MCF 10A (cell line): ENCODE data around the gene AKAP1. TPM values are rescaled to one million over a fixed set of nuclear protein-coding genes. Genes with fewer than 3 reads are reported as not detected.
A peak's percentile ranks its signal among the peaks of the same experiment; 100 is the strongest.

Source experiments
- BruUV-seq: library from RNA; stranded (reverse); fragments of 400-500 nt; replicated peaks from 2 replicates; lab custom pipeline; 2021; lab: Mats Ljungman, UMichigan
- CTCF ChIA-PET: fragments of 300-600 bp; sonication (Branson Sonifier 250); formaldehyde crosslinking; extraction: SDS; loops from one replicate; lab custom pipeline; 2021; ENCODE audit warnings: antibody characterized with exemption, inconsistent platforms; lab: Yijun Ruan, JAX
- POLR2A ChIA-PET: fragments of 300-600, 350-650 bp; sonication (Branson Sonifier 250); formaldehyde crosslinking; extraction: SDS; loops from one replicate; lab custom pipeline; 2020; ENCODE audit warnings: antibody characterized with exemption, inconsistent platforms; lab: Yijun Ruan, JAX
- DNase-seq: peaks from one replicate; pipeline ENCODE4 v3.0.0-alpha.2; 2018; ENCODE audit not compliant: unreplicated experiment
- H3K27ac Mint-ChIP-seq: one replicate; pipeline ENCODE4 v1.8.0; 2022; ENCODE audit warnings: mild to moderate bottlenecking, low read depth, mixed read lengths; ENCODE audit not compliant: unreplicated experiment
- H3K27me3 Mint-ChIP-seq: one replicate; pipeline ENCODE4 v1.8.0; 2022; ENCODE audit warnings: mixed read lengths; ENCODE audit not compliant: insufficient read depth, unreplicated experiment
- H3K36me3 Mint-ChIP-seq: one replicate; pipeline ENCODE4 v1.8.0; 2022; ENCODE audit warnings: mild to moderate bottlenecking, moderate library complexity, mixed read lengths; ENCODE audit not compliant: insufficient read depth, unreplicated experiment
- H3K4me1 Mint-ChIP-seq: one replicate; pipeline ENCODE4 v1.8.0; 2022; ENCODE audit warnings: mixed read lengths; ENCODE audit not compliant: insufficient read depth, unreplicated experiment
- H3K4me3 Mint-ChIP-seq: one replicate; pipeline ENCODE4 v1.8.0; 2022; ENCODE audit warnings: mild to moderate bottlenecking, moderate library complexity, mixed read lengths; ENCODE audit not compliant: unreplicated experiment
- H3K9me3 Mint-ChIP-seq: one replicate; pipeline ENCODE4 v1.8.0; 2022; ENCODE audit warnings: mixed read lengths; ENCODE audit not compliant: unreplicated experiment
- CTCF ChIP-seq: fragments of 200-600 bp; IDR thresholded peaks from one replicate; pipeline ENCODE4 v1.8.0; 2022; ENCODE audit warnings: antibody characterized with exemption, mild to moderate bottlenecking; ENCODE audit not compliant: unreplicated experiment
- intact Hi-C: fragments of 100-400 bp; cut with micrococcal nuclease; formaldehyde crosslinking; loops from 2 replicates; pipeline ENCODE4 v1.14.1; 2022
- total RNA-seq: library from RNA; stranded (reverse); gene quantifications from 2 replicates; pipeline ENCODE4 v1.2.3, GENCODE V29; 2022

AKAP1 gene
- total RNA-seq, 1 experiment from 2014 or later, result 32.4 TPM

- no peaks in the 10 kb centered on the region for H3K9me3 Mint-ChIP-seq
- ChIA-PET POLR2A (interaction anchor here (0.7 to 1.0 kb wide), 2 partner anchors 165 to 986 kb away, joined by 4 read pairs; no protein-coding TSS in a partner anchor), CTCF (interaction anchor here (1.4 to 1.5 kb wide), 2 partner anchors 658 to 707 kb away, joined by 3 to 4 read pairs; no protein-coding TSS in a partner anchor)
- no peaks in the 10 kb centered on the region for H3K27me3 Mint-ChIP-seq
- DNase-seq, result no peak
- TF ChIP-seq CTCF, result no peak
- H3K27ac Mint-ChIP-seq, result no peak overlapping the region
- intact Hi-C loops, result no loop called here
- peaks cover 38% of the 10 kb centered on the region for H3K36me3 Mint-ChIP-seq
- peaks cover 4% of the 10 kb centered on the region for H3K4me1 Mint-ChIP-seq
- no TSS peak for BruUV-seq
- no peak overlapping the region for H3K4me3 Mint-ChIP-seq
Measured at GRCh38 chr17:57125866-57126265, 40.8 kb downstream of the AKAP1 start.

DNA sequence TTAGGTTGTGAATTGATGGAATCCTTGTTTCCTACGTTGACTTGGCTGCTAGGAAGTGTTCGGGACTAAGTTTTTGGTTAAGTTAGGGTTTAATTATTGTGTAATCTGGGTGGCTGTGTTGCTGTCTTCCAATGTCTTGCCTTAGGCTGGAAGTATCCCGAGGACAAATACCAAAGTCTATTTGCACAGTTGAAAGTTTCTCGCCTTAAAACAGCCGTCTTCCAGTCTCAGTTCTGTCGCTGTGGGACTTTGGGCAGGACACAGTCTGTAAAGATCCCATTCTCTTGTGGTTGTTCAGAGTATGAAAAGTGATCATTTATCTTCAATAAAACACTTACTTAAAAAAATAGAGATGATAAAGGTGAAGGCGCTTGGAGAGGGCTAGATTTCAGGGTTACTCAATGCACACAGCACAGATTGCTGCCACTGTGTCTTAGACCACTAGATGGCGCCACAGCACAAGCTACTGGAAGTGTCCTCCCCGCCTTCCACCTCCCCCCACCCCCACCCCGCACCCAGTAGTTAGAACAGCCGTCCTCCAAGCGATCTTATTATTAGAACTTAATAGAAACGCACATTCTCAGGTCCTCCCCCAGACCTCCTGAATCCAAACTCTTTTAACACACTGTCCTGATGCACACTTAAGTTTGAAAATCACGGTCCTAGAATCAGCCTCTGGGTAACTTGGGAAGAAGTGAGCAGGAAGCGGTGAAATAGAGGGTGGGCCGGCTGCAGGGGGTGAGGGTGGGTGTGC is 45.8 kb downstream of the AKAP1 start:
- no TSS peak for BruUV-seq
- ChIA-PET POLR2A (interaction anchor here (0.6 kb wide), 1 partner anchor 683 kb away, joined by 4 read pairs; no protein-coding TSS in a partner anchor), CTCF (interaction anchor here (1.0 to 3.2 kb wide), 6 partner anchors 13 to 703 kb away, joined by 3 to 22 read pairs (median 10); no protein-coding TSS in a partner anchor)
- no peaks in the 10 kb centered on the region for H3K9me3 Mint-ChIP-seq
- TF ChIP-seq CTCF, result peak; percentile 85
- H3K27ac Mint-ChIP-seq, result no peak overlapping the region
- H3K4me1 Mint-ChIP-seq, result peaks cover 5% of the 10 kb centered on the region
- intact Hi-C loops, result loop anchor here (1.0 to 10.0 kb wide), 6 partner anchors 112 to 984 kb away; no protein-coding TSS in a partner anchor
- no peak overlapping the region for H3K4me3 Mint-ChIP-seq
- no peaks in the 10 kb centered on the region for H3K27me3 Mint-ChIP-seq
- no peaks in the 10 kb centered on the region for H3K36me3 Mint-ChIP-seq
- DNase-seq, result peak; percentile 89

- DNase-seq, result no peak
- H3K4me3 Mint-ChIP-seq, result no peak overlapping the region
- H3K4me1 Mint-ChIP-seq, result peaks cover 5% of the 10 kb centered on the region
- no peaks in the 10 kb centered on the region for H3K36me3 Mint-ChIP-seq
- no TSS peak for BruUV-seq
- TF ChIP-seq CTCF, result no peak
- H3K27me3 Mint-ChIP-seq, result no peaks in the 10 kb centered on the region
- ChIA-PET CTCF (interaction anchor here (1.0 to 1.2 kb wide), 2 partner anchors 81 to 615 kb away, joined by 3 to 4 read pairs; no protein-coding TSS in a partner anchor), POLR2A (interaction anchor here (0.7 to 1.2 kb wide), 2 partner anchors 150 to 700 kb away, joined by 3 to 4 read pairs; no protein-coding TSS in a partner anchor)
- no peak overlapping the region for H3K27ac Mint-ChIP-seq
- no peaks in the 10 kb centered on the region for H3K9me3 Mint-ChIP-seq
- intact Hi-C loops, result loop anchor here (5.0 to 10.0 kb wide), 2 partner anchors 465 to 982 kb away; no protein-coding TSS in a partner anchor
Measured at GRCh38 chr17:57132663-57133062, 47.6 kb downstream of the AKAP1 start.

DNA sequence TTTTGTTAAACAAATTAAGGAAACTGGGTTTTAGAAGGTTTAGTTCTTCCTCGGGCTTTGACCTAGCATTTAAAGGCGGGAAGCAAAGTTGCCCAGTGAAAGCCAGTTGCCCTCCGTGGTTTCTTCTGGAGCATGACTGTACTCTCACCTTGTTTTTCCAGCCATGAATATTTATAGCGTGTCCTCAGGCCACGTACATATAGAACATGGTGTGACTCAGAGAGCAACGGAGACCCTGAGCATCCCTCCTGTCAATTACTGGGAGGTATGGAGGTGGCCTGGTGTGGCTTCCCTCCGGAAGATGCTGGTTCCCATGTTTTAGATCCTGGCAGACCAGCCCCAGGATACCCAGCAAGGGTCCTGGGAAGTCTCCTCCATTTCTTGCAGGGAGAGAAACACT is 48.4 kb downstream of the AKAP1 start:
- Mint-ChIP-seq H3K4me1 (peaks cover 5% of the 10 kb centered on the region), H3K27me3 (no peaks in the 10 kb centered on the region), H3K27ac (no peak overlapping the region), H3K4me3 (no peak overlapping the region), H3K36me3 (no peaks in the 10 kb centered on the region), H3K9me3 (no peaks in the 10 kb centered on the region)
- POLR2A ChIA-PET, result interaction anchor here (1.2 kb wide), 1 partner anchor 700 kb away, joined by 4 read pairs; no protein-coding TSS in a partner anchor
- no peak for TF ChIP-seq CTCF
- intact Hi-C loops, result loop anchor here (5.0 to 10.0 kb wide), 2 partner anchors 464 to 981 kb away; no protein-coding TSS in a partner anchor
- no TSS peak for BruUV-seq
- peak; percentile 17 for DNase-seq
- CTCF ChIA-PET, result interaction anchor here (0.7 to 1.2 kb wide), 3 partner anchors 80 to 614 kb away, joined by 3 to 4 read pairs (median 3); no protein-coding TSS in a partner anchor
